B cell (primary cell): ENCODE measurements around the gene NUAK2. TPM values are rescaled to one million over a fixed set of nuclear protein-coding genes. Genes with fewer than 3 reads are reported as not detected.

Source experiments
- ATAC-seq: fragments of 200-7000 bp; cut with Tn5 transposase; one replicate; pipeline ENCODE4 v1.10.0; 2021; ENCODE audit warnings: low read depth, mild to moderate bottlenecking, moderate number of reproducible peaks, moderate library complexity
- CTCF ChIA-PET: fragments of 350-600 bp; sonication (Branson Sonifier 250); formaldehyde crosslinking; loops from one replicate; lab custom pipeline; 2021; ENCODE audit warnings: antibody characterized with exemption, inconsistent platforms; lab: Charles Lee
- POLR2A ChIA-PET: fragments of 350-600 bp; sonication (Branson Sonifier 250); formaldehyde crosslinking; loops from one replicate; lab custom pipeline; 2021; ENCODE audit warnings: antibody characterized with exemption; lab: Charles Lee
- DNase-seq: peaks from one replicate; pipeline ENCODE4 v3.0.0; 2013
- H2AFZ ChIP-seq: 2 replicates; pipeline ENCODE4 v1.6.1; 2012; ENCODE audit warnings: mild to moderate bottlenecking, low read depth, low read length; ENCODE audit not compliant: insufficient read depth, poor library complexity, severe bottlenecking
- H3K27ac ChIP-seq, 2 donors: 1 replicate in 1 of 2; 2 replicates in 1 of 2; pipeline ENCODE4 v1.5.1; 2012 to 2013; ENCODE audit warnings: low read length in 2 of 2, mild to moderate bottlenecking in 2 of 2, moderate library complexity in 1 of 2
- H3K27me3 ChIP-seq, 4 experiments: fragments of 200-600 bp in 1 of 4; sonication (generic) in 1 of 4; replicated peaks in 1 of 4; 1 replicate in 2 of 4; 2 replicates in 2 of 4; pipeline versions ENCODE4 v1.6.1 to v1.7.0; 2013 to 2016; ENCODE audit warnings: low read length in 3 of 4, mild to moderate bottlenecking in 2 of 4, mixed read lengths in 1 of 4, moderate library complexity in 1 of 4; ENCODE audit not compliant: insufficient read depth in 4 of 4, control insufficient read depth in 3 of 4; ENCODE audit errors: control extremely low read depth in 1 of 4
- H3K36me3 ChIP-seq, 2 experiments: replicated peaks in 1 of 2; 1 replicate in 1 of 2; 2 replicates in 1 of 2; pipeline versions ENCODE4 v1.6.1 to v1.7.1; 2013; ENCODE audit warnings: low read length in 1 of 2; ENCODE audit not compliant: insufficient read depth in 2 of 2, control insufficient read depth in 1 of 2; ENCODE audit errors: control extremely low read depth in 1 of 2, extremely low read depth in 1 of 2
- H3K4me1 ChIP-seq, 2 donors: fragments of 200-600 bp in 1 of 2; sonication (generic) in 1 of 2; 1 replicate in 1 of 2; 2 replicates in 1 of 2; pipeline versions ENCODE4 v1.5.1 to v1.6.1; 2013 to 2017; ENCODE audit warnings: low read length in 2 of 2; ENCODE audit not compliant: control insufficient read depth in 2 of 2, insufficient read depth in 2 of 2
- H3K4me2 ChIP-seq: replicated peaks from 2 replicates; pipeline ENCODE3; 2012; ENCODE audit warnings: mild to moderate bottlenecking, low read depth, low read length; ENCODE audit not compliant: poor library complexity, severe bottlenecking
- H3K4me3 ChIP-seq, 5 experiments: fragments of 200-600 bp in 1 of 5; sonication (generic) in 1 of 5; 1 replicate in 3 of 5; 2 replicates in 2 of 5; pipeline versions ENCODE4 v1.5.1 to v1.7.0; 2011 to 2016; ENCODE audit warnings: low read length in 4 of 5, mild to moderate bottlenecking in 4 of 5, low read depth in 2 of 5, control low read depth in 1 of 5, moderate library complexity in 1 of 5; ENCODE audit not compliant: insufficient read depth in 1 of 5; ENCODE audit errors: control extremely low read depth in 1 of 5, extremely low read depth in 1 of 5
- H3K79me2 ChIP-seq: fragments of 200-600 bp; sonication (generic); one replicate; pipeline ENCODE4 v1.6.0; 2016; ENCODE audit warnings: low read length; ENCODE audit not compliant: control insufficient read depth, insufficient read depth
- H3K9ac ChIP-seq: fragments of 200-600 bp; sonication (generic); 2 replicates; pipeline ENCODE4 v1.6.1; 2017; ENCODE audit warnings: mild to moderate bottlenecking, low read length, moderate library complexity
- H3K9me3 ChIP-seq, 3 donors: one replicate each; pipeline versions ENCODE4 v1.6.1 to v1.7.1; 2013; ENCODE audit warnings: low read length in 2 of 3; ENCODE audit not compliant: control insufficient read depth in 2 of 3, insufficient read depth in 1 of 3; ENCODE audit errors: control extremely low read depth in 1 of 3
- H4K20me1 ChIP-seq: 2 replicates; pipeline ENCODE4 v1.6.0; 2012; ENCODE audit warnings: mild to moderate bottlenecking, low read length; ENCODE audit not compliant: insufficient read depth, control insufficient read depth, poor library complexity, severe bottlenecking
- H3K27ac Mint-ChIP-seq: one replicate; pipeline ENCODE4 v1.8.0; 2021; ENCODE audit warnings: mixed read lengths
- H3K27me3 Mint-ChIP-seq: one replicate; pipeline ENCODE4 v1.8.0; 2021; ENCODE audit warnings: mixed read lengths
- H3K4me1 Mint-ChIP-seq: one replicate; pipeline ENCODE4 v1.8.0; 2021; ENCODE audit warnings: mixed read lengths
- H3K4me3 Mint-ChIP-seq: one replicate; pipeline ENCODE4 v1.8.0; 2021; ENCODE audit warnings: mixed read lengths
- H3K9me3 Mint-ChIP-seq: one replicate; pipeline ENCODE4 v1.8.0; 2022; ENCODE audit warnings: mixed read lengths; ENCODE audit not compliant: insufficient read depth
- EZH2 ChIP-seq: IDR thresholded peaks from 2 replicates; pipeline ENCODE4 v1.6.1; 2012; ENCODE audit warnings: borderline replicate concordance, low read depth, mild to moderate bottlenecking, moderate library complexity, low read length; ENCODE audit not compliant: insufficient read depth, poor library complexity, severe bottlenecking
- WGBS: methylation state at CpG from one replicate; pipeline ENCODE4 v1.1.5; 2013; ENCODE audit warnings: missing lambda C conversion rate; ENCODE audit not compliant: insufficient coverage; 5-methylcytosine and 5-hydroxymethylcytosine counted together
- intact Hi-C: fragments of 100-400 bp; cut with micrococcal nuclease; formaldehyde crosslinking; loops from one replicate; pipeline ENCODE4 v1.10.0; 2022
- polyA plus RNA-seq: library from polyadenylated mRNA; depleted of rRNA; stranded (reverse); fragments of >200 nt; gene quantifications from 2 replicates; pipeline ENCODE4 v1.2.3, GENCODE V29; 2012
- total RNA-seq, 2 donors: library from RNA; stranded (reverse); fragments of 120-200 nt in 1 of 2; gene quantifications; 1 replicate in 1 of 2; 2 replicates in 1 of 2; pipeline versions ENCODE4 v1.2.3 to v1.2.4, GENCODE V29; 2013 to 2022
- TF ChIP-seq, protein P1 (sequence below): fragments of 200-600 bp; IDR thresholded peaks from one replicate; pipeline ENCODE4 v1.8.0; 2022; ENCODE audit warnings: antibody characterized with exemption, mild to moderate bottlenecking

The NUAK2 gene
- total and polyA plus RNA-seq, 2 donors (not counting 1 experiment from before 2014, with no cell fraction given), result 37.9 to 102 TPM

DNA sequence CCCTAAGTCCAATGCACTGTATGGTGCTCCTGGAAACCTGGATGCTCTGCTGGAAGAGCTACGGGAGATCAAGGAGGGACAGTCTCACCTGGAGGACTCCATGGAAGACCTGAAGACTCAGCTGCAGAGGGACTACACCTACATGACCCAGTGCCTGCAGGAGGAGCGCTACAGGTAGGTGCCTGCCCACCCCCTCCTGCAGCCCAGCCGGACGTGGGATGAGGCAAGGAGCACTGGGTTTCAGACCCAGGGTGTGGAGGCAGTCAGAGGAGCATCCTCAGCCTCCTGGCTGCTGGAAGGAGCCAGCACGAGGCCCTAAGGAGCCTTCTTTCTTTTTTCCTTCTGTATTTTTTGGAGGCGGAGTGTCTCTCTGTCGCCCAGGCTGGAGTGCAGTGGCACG lies 51.8 kb downstream of the NUAK2 start:
- H3K4me3 Mint-ChIP-seq, result no peak overlapping the region
- Histone ChIP-seq H3K79me2 (peaks cover 12% of the 10 kb centered on the region), H3K36me3 (no peaks in the 10 kb centered on the region), H2AFZ (no peak overlapping the region), H3K27me3 (no peaks in the 10 kb centered on the region), H3K4me1 (peaks cover 13 to 15% of the 10 kb centered on the region in 2 donors), H3K4me2 (no peak overlapping the region), H4K20me1 (no peaks in the 10 kb centered on the region), H3K9me3 (no peaks in the 10 kb centered on the region), H3K4me3 (no peak overlapping the region), H3K9ac (no peak overlapping the region), H3K27ac (no peak overlapping the region)
- no peak overlapping the region for H3K27ac Mint-ChIP-seq
- POLR2A ChIA-PET, result interaction anchor here (1.0 kb wide), 1 partner anchor 53 kb away, joined by 4 read pairs; no protein-coding TSS in a partner anchor
- 91% methylated on average over 8 of the region's 8 CpGs for WGBS
- TF ChIP-seq, protein P1, sequence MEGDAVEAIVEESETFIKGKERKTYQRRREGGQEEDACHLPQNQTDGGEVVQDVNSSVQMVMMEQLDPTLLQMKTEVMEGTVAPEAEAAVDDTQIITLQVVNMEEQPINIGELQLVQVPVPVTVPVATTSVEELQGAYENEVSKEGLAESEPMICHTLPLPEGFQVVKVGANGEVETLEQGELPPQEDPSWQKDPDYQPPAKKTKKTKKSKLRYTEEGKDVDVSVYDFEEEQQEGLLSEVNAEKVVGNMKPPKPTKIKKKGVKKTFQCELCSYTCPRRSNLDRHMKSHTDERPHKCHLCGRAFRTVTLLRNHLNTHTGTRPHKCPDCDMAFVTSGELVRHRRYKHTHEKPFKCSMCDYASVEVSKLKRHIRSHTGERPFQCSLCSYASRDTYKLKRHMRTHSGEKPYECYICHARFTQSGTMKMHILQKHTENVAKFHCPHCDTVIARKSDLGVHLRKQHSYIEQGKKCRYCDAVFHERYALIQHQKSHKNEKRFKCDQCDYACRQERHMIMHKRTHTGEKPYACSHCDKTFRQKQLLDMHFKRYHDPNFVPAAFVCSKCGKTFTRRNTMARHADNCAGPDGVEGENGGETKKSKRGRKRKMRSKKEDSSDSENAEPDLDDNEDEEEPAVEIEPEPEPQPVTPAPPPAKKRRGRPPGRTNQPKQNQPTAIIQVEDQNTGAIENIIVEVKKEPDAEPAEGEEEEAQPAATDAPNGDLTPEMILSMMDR, result no peak
- TF ChIP-seq EZH2, result no peak
- no peak for ATAC-seq
- H3K27me3 Mint-ChIP-seq, result no peaks in the 10 kb centered on the region
- no peak for DNase-seq
- CTCF ChIA-PET, result interaction anchor here (1.0 to 56.6 kb wide), 5 partner anchors 16 to 254 kb away, joined by 3 to 2421 read pairs (median 162); partner anchors contain the start of gene NUAK2
- H3K9me3 Mint-ChIP-seq, result no peaks in the 10 kb centered on the region
- intact Hi-C loops, result no loop called here
- peaks cover 14% of the 10 kb centered on the region for H3K4me1 Mint-ChIP-seq

DNA sequence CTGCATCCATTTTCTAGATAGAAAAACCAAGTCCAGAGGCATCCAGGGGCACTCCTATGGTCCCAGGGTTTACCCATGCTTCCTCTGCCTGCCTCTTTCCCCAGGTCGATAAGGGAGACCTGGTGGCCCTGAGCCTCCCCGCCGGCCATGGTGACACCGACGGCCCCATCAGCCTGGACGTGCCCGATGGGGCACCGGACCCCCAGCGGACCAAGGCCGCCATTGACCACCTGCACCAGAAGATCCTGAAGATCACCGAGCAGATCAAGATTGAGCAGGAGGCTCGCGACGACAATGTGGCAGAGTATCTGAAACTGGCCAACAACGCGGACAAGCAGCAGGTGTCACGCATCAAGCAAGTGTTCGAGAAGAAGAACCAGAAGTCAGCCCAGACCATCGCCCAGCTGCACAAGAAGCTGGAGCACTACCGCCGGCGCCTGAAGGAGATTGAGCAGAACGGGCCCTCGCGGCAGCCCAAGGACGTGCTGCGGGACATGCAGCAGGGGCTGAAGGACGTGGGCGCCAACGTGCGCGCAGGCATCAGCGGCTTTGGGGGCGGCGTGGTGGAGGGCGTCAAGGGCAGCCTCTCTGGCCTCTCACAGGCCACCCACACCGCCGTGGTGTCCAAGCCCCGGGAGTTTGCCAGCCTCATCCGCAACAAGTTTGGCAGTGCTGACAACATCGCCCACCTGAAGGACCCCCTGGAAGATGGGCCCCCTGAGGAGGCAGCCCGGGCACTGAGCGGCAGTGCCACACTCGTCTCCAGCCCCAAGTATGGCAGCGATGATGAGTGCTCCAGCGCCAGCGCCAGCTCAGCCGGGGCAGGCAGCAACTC lies 52.5 kb downstream of the NUAK2 start:
- no peaks in the 10 kb centered on the region for H3K27me3 ChIP-seq
- DNase-seq, result no peak
- no peak overlapping the region for H3K4me2 ChIP-seq
- H3K4me3 ChIP-seq, result no peak overlapping the region
- no peak overlapping the region for H3K27ac ChIP-seq
- no peaks in the 10 kb centered on the region for H3K9me3 ChIP-seq
- no peaks in the 10 kb centered on the region for H3K36me3 ChIP-seq
- POLR2A ChIA-PET, result interaction anchor here (1.0 kb wide), 1 partner anchor 53 kb away, joined by 4 read pairs; no protein-coding TSS in a partner anchor
- intact Hi-C loops, result no loop called here
- WGBS, result 97% methylated on average over 48 of the region's 48 CpGs
- no peak overlapping the region for H3K27ac Mint-ChIP-seq
- CTCF ChIA-PET, result interaction anchor here (1.0 to 56.6 kb wide), 2 partner anchors 18 to 56 kb away, joined by 3 to 2421 read pairs; partner anchors contain the start of gene NUAK2
- no peaks in the 10 kb centered on the region for H3K9me3 Mint-ChIP-seq
- TF ChIP-seq EZH2, result no peak
- TF ChIP-seq, protein P1, result no peak
- H3K9ac ChIP-seq, result no peak overlapping the region
- peaks cover 6% of the 10 kb centered on the region for H3K79me2 ChIP-seq
- H3K4me1 ChIP-seq, result peaks cover 6 to 9% of the 10 kb centered on the region in 2 donors
- H3K4me1 Mint-ChIP-seq, result peaks cover 8% of the 10 kb centered on the region
- H2AFZ ChIP-seq, result no peak overlapping the region
- no peak overlapping the region for H3K4me3 Mint-ChIP-seq
- no peaks in the 10 kb centered on the region for H3K27me3 Mint-ChIP-seq
- no peaks in the 10 kb centered on the region for H4K20me1 ChIP-seq
- ATAC-seq, result no peak
